GM12801 (cell line): Measurements from ENCODE around the gene NRG2.

Experiments
- TF ChIP-seq, protein P1 (sequence below): IDR thresholded peaks from one replicate; pipeline ENCODE4 v1.5.1; 2011; ENCODE audit warnings: control low read depth; ENCODE audit not compliant: insufficient read length; ENCODE audit errors: extremely low read depth

NRG2 gene

DNA sequence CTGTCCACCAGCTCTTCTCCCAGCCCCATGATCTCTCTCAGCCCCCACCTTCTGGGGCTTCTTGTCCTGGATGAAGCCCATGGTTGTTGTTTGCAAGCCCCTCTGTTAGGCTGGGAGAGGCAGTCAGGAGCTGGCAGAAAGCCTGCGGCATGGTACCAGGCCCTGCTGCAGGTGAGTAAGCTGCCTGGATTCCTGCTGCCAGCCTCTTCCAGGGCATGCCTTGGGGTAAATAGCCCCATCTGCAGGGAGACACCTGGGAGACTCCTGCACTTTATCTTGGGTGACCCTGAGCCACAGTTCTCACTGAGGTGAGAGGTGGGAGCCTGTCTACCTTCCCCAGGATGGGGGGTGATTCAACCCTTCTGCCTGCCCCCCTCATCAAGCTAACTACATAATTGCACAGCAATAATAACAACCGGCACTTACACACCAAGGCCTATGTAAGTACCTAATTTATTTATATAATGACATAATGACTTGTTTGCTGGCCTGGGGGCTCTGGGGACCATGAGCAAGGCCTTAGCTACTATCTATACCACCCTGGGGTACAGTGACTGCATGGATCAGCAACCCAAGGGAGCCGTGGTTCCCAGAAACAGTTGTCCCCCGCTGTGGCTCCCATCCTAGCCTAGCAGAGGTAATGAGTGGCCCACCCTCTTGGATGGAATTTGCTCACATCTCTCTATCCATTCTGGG, 131.5 kb downstream of the NRG2 start:
- TF ChIP-seq, protein P1, sequence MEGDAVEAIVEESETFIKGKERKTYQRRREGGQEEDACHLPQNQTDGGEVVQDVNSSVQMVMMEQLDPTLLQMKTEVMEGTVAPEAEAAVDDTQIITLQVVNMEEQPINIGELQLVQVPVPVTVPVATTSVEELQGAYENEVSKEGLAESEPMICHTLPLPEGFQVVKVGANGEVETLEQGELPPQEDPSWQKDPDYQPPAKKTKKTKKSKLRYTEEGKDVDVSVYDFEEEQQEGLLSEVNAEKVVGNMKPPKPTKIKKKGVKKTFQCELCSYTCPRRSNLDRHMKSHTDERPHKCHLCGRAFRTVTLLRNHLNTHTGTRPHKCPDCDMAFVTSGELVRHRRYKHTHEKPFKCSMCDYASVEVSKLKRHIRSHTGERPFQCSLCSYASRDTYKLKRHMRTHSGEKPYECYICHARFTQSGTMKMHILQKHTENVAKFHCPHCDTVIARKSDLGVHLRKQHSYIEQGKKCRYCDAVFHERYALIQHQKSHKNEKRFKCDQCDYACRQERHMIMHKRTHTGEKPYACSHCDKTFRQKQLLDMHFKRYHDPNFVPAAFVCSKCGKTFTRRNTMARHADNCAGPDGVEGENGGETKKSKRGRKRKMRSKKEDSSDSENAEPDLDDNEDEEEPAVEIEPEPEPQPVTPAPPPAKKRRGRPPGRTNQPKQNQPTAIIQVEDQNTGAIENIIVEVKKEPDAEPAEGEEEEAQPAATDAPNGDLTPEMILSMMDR = no peak

DNA sequence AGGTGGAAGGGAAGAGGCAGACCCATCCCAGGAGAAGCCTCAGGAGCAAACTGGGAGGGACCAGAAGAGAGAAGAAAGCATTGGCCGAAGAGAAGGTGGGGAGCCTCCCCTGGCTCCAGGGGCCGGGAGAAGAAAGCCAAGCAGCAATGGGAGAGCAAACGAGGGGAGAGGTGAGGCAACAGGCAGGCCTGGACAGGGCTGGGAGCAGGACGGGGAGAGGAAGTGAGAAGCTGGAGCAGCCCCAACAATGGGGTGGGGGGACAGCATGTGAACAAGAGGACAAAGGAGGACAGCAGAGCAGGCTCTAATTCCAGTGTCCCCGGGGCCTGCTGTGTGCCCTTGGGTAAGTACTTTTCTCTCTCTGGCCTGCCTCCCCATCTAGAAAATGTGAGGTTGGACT, 132.2 kb downstream of the NRG2 start:
- TF ChIP-seq, protein P1 = no peak

DNA sequence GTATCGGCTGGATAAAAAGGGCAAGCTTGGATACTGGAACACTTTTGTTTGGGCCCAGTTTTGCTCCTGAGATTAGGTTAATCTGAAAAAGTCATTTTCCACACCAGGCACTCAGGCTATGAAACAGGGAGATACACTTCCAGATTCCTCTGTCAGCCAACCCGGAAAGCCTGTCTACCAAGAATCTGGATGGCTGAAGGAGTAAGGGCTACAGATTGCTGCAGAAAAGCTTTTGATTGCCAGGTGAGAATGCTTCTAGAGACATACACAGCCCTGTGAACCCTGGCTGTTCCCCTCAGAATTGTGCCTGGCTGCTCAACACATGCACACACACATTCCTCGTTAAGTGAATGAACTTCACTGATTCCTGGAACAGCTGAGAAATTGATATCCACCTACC, 133.1 kb downstream of the NRG2 start:
- TF ChIP-seq, protein P1 = no peak

DNA sequence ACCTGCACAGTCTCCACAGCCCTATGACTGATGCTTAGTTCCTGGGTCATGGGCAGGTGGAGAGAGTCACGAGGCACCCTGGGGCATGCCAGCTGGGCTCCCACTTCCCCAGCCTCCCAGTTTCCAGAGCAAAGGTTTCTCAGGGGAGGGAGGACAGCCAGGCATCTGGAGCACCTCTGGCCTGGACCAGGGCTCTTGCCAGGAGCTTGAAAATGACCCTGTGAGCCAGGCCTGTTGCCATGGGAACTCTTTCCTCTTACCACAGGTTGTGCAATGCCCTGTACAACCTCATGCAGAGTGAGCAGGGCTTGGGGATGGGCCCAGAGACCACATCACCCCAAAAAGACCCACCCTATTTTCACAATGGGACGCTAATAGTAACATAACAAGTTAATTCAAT, 134.3 kb downstream of the NRG2 start:
- TF ChIP-seq, protein P1 = no peak

DNA sequence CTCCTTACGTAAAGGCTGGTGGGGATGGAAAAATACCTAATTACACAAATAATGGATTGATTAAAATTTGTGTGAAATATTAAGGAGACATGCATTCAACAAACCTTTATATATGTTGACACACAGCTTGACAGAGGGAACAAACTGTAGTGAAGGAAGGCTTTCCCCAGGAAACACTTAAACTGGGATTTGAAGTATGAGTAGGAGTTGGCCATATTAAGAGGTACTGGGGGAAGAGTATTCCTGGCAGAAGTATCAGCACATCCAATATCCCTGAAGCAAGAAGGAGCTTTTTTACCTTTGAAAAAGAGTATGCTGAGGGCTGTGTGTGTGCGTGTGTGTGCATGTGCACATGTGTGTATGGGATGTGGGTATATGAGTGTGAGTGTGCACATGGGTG, 136.4 kb downstream of the NRG2 start:
- TF ChIP-seq, protein P1 = no peak

DNA sequence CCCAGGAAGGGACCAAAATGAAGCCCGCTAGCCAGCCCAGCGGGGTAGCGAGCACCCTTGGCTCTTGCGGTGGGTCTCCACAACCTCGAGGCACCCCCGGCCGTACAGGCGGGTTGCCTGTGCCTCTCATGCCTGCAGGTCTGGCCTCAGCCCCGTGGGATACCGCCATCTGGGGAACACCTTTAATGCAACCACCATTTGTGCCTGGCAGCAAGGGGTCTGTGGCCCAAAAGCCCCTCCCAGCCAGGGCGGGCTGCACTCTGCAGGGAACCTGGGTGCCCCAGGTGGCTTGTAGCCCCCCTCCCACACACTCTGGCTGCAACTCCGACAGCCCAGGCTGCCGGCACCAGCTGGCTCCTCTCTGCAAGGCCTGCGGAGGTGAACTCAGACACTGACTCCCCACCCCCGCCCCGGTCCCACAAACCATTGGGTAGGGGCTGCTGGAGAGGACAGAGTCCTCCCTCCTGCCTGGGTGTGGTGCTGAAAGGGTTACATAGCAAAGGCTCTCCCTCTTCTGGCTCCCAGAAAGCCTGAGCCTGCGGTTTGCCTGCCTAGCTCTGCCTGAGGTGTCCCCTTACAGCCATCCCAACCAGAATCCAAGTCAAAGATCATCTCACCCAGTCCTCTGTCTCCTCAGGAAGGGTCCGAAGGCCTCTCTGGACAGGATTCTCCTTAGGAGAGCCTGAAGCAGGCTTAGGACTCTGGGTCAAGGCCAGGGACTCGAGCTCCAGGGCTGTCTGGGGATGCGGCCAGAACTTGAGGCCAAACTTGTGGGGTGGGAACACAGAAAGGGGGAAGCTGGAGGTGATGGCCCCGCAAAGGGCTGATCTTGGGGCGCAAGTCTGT, 138.1 kb downstream of the NRG2 start:
- TF ChIP-seq, protein P1 = no peak

DNA sequence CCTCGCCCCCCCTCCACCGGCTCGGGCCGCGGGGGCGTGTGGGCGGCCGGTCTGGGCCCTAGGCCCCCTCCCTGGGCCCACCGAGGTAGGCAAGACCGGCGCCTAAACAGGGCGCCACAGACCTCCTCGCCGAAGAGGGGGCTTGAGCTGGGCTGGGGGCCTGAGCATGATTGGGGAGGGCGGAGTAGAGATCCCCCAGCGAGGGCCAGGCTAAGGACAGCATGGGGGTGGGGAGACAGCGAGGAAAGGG, 138.6 kb downstream of the NRG2 start:
- TF ChIP-seq, protein P1 = no peak
